ENCODE measurements around the gene RTN4RL1.

DNA sequence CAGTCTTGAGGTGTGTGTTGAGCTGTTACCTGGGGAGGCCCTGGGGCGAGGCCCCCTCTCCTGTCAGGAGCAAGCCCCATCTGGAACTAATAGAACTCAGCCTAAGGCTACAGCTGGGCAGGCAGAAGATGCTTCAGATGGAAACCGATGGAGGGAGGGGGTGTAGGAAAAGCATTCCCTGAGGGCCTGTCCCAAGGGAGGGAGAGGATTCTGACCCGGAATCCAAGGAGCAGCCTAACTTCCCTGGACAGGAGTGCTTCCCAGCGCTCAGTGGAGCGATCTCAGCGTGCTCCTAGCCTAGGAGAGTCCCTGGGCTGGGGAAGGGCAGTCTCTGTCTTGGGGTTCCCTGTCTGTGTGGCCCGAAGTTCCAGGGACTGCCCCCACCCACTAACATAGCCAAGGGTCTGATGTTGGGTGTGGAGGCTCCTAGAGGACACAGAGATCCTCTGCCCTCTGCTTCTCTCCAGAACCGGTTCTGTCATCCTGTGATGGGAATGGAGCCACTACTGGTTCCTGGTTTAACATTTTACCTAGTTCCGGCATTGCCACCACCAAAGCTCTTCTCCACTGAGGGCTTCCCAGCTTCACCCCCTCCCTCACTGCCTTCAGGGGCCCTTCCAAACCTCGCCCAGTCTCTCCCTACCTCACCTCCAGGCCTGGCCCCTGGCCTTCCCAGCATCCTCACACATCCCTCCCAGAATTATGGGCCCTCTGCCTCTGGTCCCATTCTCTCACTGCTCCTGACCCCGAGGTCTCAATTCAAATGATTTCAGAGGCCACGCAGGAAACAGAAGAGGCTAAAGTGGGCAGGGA is 58.7 kb downstream of the RTN4RL1 start:
- TF ChIP-seq EZH2 (IDR thresholded peaks at IDR 0.05; ENCODE audit: borderline replicate concordance, low read length), result no peak
- TF ChIP-seq CTCF (IDR thresholded peaks at IDR 0.05; ENCODE audit: low read length), result no peak

All from OCI-LY1 (cell line).